GM12872 (cell line): ENCODE results near the gene HSF4.

Experiments used
- TF ChIP-seq, protein P1 (sequence below): IDR thresholded peaks from 3 replicates; pipeline ENCODE4 v1.5.1; 2011; ENCODE audit warnings: low read depth, mild to moderate bottlenecking, low read length, moderate library complexity; ENCODE audit not compliant: insufficient read depth

Gene HSF4

DNA sequence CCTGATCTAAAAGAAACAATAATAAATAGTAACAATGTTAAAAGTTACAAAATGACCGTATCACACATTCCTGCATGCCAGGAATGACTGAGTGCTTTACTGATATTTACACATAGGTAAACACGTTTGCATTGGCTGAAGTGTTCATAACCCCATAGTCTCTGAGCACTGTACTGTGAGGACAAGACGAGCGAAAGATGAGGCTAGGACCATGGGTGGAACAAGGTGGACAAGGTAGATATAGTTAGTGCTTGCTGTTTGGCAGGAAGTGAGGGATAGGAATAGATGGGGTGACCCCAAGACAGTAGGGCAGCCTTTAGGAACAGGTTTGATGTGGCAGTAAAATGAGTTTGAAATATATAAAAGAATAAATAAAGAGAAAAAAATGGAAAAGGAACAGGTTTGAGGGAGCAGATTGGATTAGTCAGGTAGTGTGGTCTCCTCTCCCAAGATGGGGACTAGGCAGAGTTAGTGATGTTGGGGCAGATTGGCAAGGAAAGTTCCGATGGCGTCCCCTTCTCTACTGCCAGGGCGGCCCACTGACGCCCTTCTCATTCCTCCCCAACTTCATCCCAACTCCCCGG lies 27.0 kb downstream of the HSF4 start:
- TF ChIP-seq, protein P1, sequence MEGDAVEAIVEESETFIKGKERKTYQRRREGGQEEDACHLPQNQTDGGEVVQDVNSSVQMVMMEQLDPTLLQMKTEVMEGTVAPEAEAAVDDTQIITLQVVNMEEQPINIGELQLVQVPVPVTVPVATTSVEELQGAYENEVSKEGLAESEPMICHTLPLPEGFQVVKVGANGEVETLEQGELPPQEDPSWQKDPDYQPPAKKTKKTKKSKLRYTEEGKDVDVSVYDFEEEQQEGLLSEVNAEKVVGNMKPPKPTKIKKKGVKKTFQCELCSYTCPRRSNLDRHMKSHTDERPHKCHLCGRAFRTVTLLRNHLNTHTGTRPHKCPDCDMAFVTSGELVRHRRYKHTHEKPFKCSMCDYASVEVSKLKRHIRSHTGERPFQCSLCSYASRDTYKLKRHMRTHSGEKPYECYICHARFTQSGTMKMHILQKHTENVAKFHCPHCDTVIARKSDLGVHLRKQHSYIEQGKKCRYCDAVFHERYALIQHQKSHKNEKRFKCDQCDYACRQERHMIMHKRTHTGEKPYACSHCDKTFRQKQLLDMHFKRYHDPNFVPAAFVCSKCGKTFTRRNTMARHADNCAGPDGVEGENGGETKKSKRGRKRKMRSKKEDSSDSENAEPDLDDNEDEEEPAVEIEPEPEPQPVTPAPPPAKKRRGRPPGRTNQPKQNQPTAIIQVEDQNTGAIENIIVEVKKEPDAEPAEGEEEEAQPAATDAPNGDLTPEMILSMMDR: no peak

DNA sequence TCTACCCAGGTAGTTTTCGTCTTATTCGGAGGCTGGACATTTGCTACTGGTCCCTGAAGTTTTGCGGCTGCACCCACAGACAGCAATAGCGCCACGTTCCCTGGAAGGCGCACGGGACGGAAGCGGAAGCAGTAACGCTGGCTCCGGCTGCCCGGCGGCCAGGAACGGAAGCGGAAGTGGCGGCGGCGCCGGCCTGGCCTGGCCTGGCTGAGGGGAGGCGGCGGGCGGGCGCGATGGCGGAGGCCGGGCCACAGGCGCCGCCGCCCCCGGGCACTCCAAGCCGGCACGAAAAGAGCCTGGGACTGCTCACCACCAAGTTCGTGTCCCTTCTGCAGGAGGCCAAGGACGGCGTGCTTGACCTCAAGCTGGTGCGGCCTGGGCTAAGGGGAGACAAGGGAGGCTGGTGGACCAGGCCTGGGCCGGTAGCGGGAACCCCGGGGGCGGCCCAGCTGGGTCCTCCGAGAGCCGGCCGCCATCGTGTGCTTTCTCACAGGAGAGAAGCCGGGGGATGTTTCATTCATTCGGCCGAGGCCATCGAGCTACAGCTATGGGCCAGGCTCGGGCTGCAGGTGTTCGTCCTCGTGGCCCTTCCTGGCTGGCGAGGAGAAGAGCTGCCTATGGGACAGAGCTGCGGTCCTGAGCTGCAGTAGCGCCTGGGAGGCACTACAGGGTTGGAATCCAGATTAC lies 27.6 kb downstream of the HSF4 start, which contains the start of gene E2F4:
Gene E2F4 (plus strand): TSS at position 161 of the 687 bp plus-strand sequence. CDS start 73 bp downstream, at position 234.
- TF ChIP-seq, protein P1: no peak

DNA sequence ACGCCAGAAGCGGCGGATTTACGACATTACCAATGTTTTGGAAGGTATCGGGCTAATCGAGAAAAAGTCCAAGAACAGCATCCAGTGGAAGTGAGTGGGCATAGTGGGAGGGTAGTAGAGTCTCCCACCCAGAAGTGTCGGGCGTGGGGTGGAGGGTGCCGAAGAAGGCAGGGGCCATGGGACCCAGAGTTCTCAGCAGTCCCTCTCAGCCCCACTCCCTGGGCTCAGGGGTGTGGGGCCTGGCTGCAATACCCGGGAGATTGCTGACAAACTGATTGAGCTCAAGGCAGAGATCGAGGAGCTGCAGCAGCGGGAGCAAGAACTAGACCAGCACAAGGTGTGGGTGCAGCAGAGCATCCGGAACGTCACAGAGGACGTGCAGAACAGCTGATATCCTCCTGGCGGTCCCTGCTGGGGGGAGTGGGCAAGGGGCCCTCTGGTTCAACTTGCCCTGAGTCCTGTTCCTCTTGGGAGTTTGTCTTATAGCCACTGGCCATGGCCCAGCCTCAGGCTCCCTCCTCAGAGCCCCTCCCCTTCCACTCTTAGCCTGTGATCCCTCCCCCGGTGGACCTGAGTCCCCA lies 28.3 kb downstream of the HSF4 start:
- TF ChIP-seq, protein P1: no peak

DNA sequence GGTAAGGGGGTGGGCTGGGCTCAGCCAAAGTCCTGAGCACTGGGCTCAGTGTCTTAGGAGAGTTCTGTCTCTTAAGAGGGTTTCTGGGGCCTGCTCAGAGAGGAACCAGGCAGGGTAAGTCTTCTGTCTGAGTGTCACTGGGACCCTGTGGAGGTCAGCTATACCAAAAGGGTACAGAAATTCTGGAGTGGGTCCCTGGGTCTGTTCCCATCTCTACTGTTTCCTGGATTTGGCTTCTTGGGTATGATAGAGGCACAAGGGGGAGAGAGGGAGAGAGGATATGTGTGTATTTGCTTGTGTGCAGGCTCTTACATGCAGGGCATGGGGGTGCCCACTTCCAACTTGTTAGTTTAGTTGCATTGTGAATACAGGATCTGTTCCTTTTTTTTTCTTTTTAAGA lies 29.0 kb downstream of the HSF4 start:
- TF ChIP-seq, protein P1: no peak

DNA sequence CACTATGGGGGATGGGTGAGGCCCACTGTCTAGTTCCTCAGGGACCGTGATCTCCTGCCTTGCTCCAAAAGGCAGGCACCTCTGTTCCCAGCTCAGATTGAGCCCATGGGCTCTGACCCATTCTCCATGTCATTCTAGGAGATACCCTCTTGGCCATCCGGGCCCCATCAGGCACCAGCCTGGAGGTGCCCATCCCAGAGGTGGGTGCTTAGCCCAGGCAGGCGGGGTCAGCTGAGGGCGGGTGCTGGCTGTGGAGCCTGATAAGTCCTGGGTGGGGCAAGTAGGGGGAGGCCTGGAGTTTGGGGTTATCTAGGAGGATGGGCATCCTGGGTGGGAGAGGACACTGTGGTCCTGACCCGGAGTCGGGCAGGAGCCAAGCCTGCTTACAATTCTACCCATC lies 29.7 kb downstream of the HSF4 start:
- TF ChIP-seq, protein P1: no peak

DNA sequence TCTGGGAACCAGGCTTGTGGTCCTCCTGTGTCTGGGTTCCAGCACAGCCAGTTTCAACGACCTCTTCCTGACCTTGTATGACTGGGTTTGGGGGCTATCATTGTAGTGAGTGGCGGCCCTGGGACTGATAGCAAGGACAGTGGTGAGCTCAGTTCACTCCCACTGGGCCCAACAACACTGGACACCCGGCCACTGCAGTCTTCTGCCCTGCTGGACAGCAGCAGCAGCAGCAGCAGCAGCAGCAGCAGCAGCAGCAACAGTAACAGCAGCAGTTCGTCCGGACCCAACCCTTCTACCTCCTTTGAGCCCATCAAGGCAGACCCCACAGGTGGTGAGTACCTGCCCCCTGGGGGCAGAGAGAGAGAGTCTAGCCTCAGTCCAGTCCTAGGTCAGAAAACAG lies 31.1 kb downstream of the HSF4 start:
- TF ChIP-seq, protein P1: no peak

DNA sequence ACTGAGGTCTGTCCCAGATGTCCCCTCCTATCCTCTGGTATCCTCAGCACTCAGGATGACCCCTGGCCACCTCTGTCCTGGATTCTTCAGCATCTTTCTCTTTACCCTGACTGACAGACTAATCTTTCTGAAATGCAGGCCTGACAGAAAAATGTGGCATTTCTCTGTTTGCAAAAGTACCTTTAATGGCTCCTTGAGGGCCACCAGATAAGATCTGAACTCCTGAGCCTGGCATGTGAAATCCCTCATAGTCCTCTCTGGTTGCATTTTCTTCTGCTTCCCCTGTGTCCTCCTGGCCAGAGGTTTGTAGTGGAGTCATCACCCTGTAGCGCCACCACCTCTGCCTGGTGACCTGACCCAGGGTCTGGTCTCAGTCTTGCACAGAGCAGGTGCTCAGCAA lies 32.3 kb downstream of the HSF4 start:
- TF ChIP-seq, protein P1: no peak
